ENCODE measurements around the gene WDCP.
"Not testable (repeated sequence)": the region's sequence is repeated elsewhere in the genome, so short reads cannot be mapped to it uniquely, and the experiment has no call there.

Gene WDCP

GRCh38 chr2:24055750-24056149 lies 8.6 kb upstream of the WDCP start:
- DNase-seq = no peak

- no peak for DNase-seq
Measured at GRCh38 chr2:24054366-24055010, 7.3 kb upstream of the WDCP start.

DNA sequence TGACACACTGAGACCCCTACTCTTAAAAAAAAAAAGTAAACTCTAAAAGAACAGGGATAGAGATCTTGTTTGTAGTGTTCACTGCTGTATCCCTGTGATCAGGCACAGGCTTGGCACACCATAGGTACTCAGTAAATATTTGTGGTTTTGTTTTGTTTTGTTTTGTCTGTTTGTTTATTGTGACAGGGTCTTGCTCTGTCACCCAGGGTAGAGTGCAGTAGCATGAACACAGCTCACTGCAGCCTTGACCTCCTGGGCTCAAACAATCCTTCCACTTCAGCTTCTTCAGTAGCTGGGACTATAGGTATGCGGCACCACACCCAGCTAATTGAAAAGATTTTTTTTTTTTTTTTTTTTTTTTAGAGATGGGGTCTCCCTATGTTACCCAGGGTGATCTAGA lies 5.8 kb upstream of the WDCP start:
- DNase-seq = no peak

- no peak for DNase-seq
Measured at GRCh38 chr2:24051833-24052232, 4.6 kb upstream of the WDCP start.

- DNase-seq = no peak
Measured at GRCh38 chr2:24050041-24050979, 3.1 kb upstream of the WDCP start.

- no peak for DNase-seq
Measured at GRCh38 chr2:24049485-24050021, 2.4 kb upstream of the WDCP start, which contains the start of gene FKBP1B. TSS of gene FKBP1B (plus strand) at chr2:24049741. CDS start at chr2:24049850, 109 bp downstream.

GRCh38 chr2:24048769-24049484 lies 1.7 kb upstream of the WDCP start:
- no peak for DNase-seq

- no peak for DNase-seq
Measured at GRCh38 chr2:24047703-24048033, 477 bp upstream of the WDCP start.

GRCh38 chr2:24046599-24046929 lies 627 bp downstream of the WDCP start:
- DNase-seq = no peak

DNA sequence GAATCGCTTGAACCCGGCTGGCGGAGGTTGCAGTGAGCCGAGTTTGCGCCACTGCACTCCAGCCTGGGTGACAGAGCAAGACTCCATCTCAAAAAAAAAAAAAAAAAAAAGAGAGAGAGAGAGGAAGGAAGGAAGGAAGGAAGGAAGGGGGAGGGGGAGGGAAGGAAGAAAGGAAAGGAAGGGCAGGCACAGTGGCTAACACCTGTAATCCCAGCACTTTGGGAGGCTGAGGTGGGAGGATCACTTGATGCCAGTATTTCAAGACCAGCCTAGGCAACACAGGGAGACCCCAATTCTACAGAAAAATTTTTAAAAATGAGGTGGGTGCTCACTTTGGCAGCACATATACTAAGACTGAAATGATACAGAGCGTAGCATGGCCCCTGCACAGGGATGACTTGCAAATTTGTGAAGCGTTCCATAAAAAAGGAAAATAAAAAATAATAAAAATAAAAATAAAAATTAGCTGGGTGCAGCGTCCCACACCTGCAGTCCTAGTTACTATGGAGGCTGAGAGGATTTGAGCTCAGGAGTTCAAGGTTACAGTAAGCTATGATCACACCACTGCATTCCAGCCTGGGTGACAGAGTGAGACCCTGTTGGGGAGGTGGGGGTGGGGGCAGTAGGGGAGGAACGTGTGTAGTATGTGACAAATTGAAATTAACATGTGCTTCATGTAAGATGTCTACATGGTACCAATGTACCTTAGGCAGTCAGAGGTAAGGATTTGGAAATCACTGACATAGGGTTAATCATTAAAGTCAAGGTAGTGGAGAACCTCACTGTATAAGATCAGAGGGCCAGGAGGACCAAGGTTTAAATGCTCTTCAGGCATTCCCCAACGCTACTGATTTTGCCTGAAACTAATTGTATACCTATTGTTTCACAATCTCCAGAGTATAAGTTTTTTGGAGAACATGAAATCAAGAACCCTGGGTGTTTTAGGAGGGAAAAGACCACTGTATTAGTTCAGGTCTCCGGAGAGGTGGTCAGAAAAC lies 1.4 kb downstream of the WDCP start:
- DNase-seq = no peak

DNA sequence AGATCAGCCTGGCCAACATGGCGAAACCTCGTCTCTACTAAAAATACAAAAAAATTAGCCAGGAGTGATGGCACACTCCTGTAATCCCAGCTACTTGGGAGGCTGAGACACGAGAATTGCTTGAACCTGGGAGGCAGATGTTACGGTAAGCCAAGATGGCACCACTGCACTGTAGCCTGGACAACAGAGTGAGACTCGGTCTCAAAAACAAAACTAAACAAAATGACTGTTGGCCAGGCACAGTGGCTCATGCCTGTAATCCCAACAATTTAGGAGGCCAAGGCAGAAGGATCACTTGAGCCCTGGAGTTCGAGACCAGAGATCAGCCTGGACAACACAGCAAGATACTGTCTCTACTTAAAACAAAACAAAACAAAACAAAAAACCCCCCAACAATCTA lies 4.1 kb downstream of the WDCP start:
- not testable (repeated sequence) for DNase-seq

DNA sequence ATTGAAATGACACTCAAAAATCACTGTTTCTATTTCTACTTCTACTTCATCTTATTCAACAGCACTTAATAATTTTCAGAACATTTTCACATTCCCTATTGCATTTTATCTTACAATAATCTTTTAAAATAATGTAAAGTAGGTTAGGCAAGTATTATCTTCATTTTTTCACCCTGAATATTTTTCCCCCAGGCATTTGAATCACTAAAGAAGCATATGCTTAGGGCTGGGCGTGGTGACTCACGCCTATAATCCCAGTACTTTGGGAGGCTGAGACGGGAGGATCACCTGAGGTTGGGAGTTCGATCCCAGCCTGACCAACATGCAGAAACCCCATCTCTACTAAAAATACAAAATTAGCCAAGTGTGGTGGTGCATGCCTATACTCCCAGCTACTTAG lies 6.7 kb downstream of the WDCP start:
- no peak for DNase-seq

DNA sequence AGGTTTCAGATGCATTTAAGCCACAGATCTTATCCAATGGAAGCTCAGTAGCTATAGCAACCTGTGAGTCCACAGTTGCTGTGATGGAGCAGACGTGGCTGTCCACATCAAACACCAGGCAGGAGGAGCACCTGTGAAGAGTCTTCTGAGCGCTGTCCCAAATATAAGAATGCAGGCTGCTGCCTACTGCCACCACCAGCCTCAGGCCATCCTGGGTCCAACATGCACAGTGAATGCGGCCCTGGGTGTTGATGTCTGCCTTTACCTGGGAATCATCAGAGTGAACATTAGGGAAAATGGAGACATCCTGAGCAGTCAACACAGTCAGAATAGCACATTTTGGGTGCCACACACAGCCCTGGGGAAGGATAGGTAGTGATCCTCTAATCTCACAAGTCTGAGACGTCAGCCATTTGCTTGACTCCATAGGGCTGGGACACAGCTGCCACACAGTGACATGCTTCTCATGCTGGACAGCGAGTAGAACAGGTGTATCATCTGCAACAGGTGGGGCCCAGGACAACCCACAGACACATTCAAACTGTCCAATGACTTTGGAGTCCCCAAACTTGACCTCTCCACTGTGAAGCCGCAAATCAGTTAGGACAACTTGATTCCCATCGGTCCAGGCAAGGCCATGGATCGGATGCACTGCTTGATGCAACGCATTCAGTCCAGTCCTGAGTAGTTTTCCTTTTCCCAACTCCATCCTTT lies 8.2 kb downstream of the WDCP start:
- DNase-seq = no peak

DNA sequence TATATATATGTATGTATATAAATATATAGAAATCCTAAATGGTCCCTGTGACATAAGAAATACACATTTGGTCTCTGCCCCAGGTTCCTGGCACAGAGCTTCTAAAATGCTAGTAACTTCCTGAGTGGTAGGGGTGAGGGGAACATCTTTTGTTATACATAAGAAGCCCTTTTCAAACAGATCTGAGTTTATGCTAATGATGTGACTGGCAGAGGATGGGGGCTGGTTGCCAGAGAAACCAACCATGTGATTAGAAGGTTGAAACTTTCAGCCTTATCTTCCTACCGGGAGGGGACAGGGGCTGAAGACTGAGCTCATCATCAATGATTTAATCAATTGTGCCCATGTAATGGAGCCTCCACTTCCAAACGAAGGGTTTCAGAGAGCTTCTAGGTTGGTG lies 21.0 kb downstream of the WDCP start:
- no peak for DNase-seq

GRCh38 chr2:24024996-24025663 lies 22.1 kb downstream of the WDCP start:
- no peak for DNase-seq

- no peak for DNase-seq
Measured at GRCh38 chr2:24024018-24024417, 23.2 kb downstream of the WDCP start.

DNA sequence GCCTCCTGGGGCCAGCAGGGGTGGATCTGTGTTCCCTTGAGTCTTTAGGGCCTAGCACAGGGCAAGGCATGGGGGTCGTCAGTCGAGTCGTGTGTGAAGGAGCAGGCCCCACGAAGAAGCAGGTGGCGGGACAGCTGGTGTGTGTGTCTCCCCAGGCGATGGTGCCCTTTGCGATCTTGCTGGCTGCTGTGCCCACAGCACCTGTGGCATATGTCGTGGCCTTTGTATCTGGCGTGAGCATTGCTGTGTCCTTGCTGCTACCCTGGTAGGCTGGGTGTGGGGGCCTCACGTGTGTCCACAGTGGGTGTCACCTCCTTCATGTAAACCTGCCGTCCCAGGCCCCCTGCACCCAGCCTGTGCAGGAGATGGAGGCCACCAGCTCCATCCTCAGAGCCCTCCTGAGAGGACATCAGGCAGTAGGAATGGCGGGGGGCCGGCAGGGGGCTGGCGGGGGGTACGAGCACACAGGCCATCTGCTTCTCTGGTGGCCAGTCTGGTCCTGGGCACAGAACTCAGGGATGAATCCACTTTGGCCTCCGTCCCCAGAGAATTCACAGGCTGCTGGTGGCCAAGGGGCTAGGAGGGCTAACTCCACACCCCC lies 24.1 kb downstream of the WDCP start:
- DNase-seq = no peak

GRCh38 chr2:24022324-24022974 lies 24.7 kb downstream of the WDCP start:
- DNase-seq = no peak

GRCh38 chr2:24021122-24021998 lies 25.8 kb downstream of the WDCP start:
- no peak for DNase-seq
